ENCODE results near the gene FBXL16.

DNA sequence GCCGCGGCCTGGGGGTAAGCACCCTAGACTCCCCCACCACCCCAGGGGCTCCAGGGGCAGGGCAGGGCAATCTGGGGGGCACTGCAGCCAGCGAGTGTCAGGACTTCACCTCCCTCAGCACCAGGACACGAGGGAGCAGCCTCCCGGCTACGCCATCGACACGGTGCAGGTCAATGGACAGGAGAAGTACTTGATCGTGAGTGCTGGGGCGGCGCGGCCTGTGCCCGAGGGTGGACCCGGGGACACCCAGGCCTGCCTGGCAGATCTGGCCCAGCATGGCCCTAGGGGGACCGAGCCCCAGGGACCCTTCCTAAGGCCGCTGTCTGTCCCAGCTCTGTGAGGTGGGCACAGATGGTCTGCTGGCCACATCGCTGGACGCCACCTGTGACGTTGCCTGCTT, 33.2 kb downstream of the FBXL16 start:
- TF ChIP-seq, protein P1, sequence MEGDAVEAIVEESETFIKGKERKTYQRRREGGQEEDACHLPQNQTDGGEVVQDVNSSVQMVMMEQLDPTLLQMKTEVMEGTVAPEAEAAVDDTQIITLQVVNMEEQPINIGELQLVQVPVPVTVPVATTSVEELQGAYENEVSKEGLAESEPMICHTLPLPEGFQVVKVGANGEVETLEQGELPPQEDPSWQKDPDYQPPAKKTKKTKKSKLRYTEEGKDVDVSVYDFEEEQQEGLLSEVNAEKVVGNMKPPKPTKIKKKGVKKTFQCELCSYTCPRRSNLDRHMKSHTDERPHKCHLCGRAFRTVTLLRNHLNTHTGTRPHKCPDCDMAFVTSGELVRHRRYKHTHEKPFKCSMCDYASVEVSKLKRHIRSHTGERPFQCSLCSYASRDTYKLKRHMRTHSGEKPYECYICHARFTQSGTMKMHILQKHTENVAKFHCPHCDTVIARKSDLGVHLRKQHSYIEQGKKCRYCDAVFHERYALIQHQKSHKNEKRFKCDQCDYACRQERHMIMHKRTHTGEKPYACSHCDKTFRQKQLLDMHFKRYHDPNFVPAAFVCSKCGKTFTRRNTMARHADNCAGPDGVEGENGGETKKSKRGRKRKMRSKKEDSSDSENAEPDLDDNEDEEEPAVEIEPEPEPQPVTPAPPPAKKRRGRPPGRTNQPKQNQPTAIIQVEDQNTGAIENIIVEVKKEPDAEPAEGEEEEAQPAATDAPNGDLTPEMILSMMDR (IDR thresholded peaks at IDR 0.05; ENCODE audit: poor library complexity, severe bottlenecking): no peak
- TF ChIP-seq EZH2 (IDR thresholded peaks at IDR 0.05; ENCODE audit: borderline replicate concordance, insufficient read depth, low read length, poor library complexity, severe bottlenecking) (no peak), EP300 (conservative IDR thresholded peaks at IDR 0.05; ENCODE audit: poor library complexity, severe bottlenecking) (no peak)
